Smooth muscle cell (in vitro differentiated cells): Measurements from ENCODE around the gene USP50. TPM values are rescaled to one million over a fixed set of nuclear protein-coding genes. Genes with fewer than 3 reads are reported as not detected.

ENCODE experiments used
- DNase-seq: peaks from one replicate; lab custom pipeline; 2025; ENCODE audit not compliant: unreplicated experiment; lab: John Stamatoyannopoulos, UW
- H2AFZ ChIP-seq: fragments of 200-600 bp; sonication (generic); 2 replicates; pipeline ENCODE4 v1.6.0; 2016; ENCODE audit warnings: antibody characterized with exemption, low read depth, mild to moderate bottlenecking
- H3F3A ChIP-seq: fragments of 200-600 bp; sonication (generic); 2 replicates; pipeline ENCODE4 v1.6.0; 2017; ENCODE audit warnings: antibody characterized with exemption, low read depth
- H3K27ac ChIP-seq: fragments of 200-600 bp; sonication (generic); 2 replicates; pipeline ENCODE4 v1.5.1; 2016; ENCODE audit warnings: low read depth, mild to moderate bottlenecking
- H3K27me3 ChIP-seq: fragments of 200-600 bp; sonication (generic); 2 replicates; pipeline ENCODE4 v1.6.1; 2016; ENCODE audit warnings: low read depth, mild to moderate bottlenecking
- H3K36me3 ChIP-seq: fragments of 200-600 bp; sonication (generic); 2 replicates; pipeline ENCODE4 v1.5.1; 2016; ENCODE audit warnings: low read depth
- H3K4me1 ChIP-seq: fragments of 200-600 bp; sonication (generic); 2 replicates; pipeline ENCODE4 v1.5.1; 2016; ENCODE audit warnings: low read depth
- H3K4me2 ChIP-seq: fragments of 200-600 bp; sonication (generic); 2 replicates; pipeline ENCODE4 v1.6.0; 2016; ENCODE audit warnings: mild to moderate bottlenecking
- H3K4me3 ChIP-seq: fragments of 200-600 bp; sonication (generic); 2 replicates; pipeline ENCODE4 v1.5.1; 2016; ENCODE audit warnings: mild to moderate bottlenecking
- H3K79me2 ChIP-seq: fragments of 200-600 bp; sonication (generic); 2 replicates; pipeline ENCODE4 v1.6.0; 2016; ENCODE audit warnings: low read depth, mild to moderate bottlenecking
- H3K9ac ChIP-seq: fragments of 200-600 bp; sonication (generic); 2 replicates; pipeline ENCODE4 v1.6.0; 2016; ENCODE audit warnings: low read depth
- H3K9me3 ChIP-seq: fragments of 200-600 bp; sonication (generic); replicated peaks from 2 replicates; pipeline ENCODE4 v1.5.1; 2016; ENCODE audit warnings: low read depth
- H4K20me1 ChIP-seq: fragments of 200-600 bp; sonication (generic); 2 replicates; pipeline ENCODE4 v1.6.0; 2016; ENCODE audit warnings: low read depth
- CTCF ChIP-seq: fragments of 200-600 bp; sonication (generic); IDR thresholded peaks from 2 replicates; pipeline ENCODE4 v1.5.1; 2017; ENCODE audit warnings: borderline replicate concordance, mild to moderate bottlenecking, antibody characterized with exemption; ENCODE audit not compliant: insufficient read depth, poor library complexity, severe bottlenecking
- WGBS: methylation state at CpG from one replicate; pipeline ENCODE4 v1.1.7; 2016; ENCODE audit warnings: low lambda C conversion rate; 5-methylcytosine and 5-hydroxymethylcytosine counted together
- polyA plus RNA-seq: library from polyadenylated mRNA; unstranded; fragments of >200 nt; fragmentation: Nextera tagmentation; extraction: Ambion mirVana; gene quantifications from 2 replicates; pipeline ENCODE4 v1.2.1, GENCODE V29; 2016
- total RNA-seq: library from RNA; depleted of rRNA; stranded (reverse); fragments of >200 nt; gene quantifications from 2 replicates; pipeline ENCODE4 v1.2.3, GENCODE V29; 2014

The USP50 gene
- total RNA-seq (not detected in 2 replicates), polyA plus RNA-seq (not detected in 2 replicates)

- H3F3A ChIP-seq: no peaks in the 10 kb centered on the region
- 92% methylated on average over 5 of the region's 5 CpGs for WGBS
- no peak within 1 kb of the TSS for H3K4me2 ChIP-seq
- H3K9me3 ChIP-seq: no peaks in the 10 kb centered on the region
- H3K79me2 ChIP-seq: no peaks in the 10 kb centered on the region
- no peaks in the 10 kb centered on the region for H3K4me1 ChIP-seq
- H4K20me1 ChIP-seq: no peaks in the 10 kb centered on the region
- no peak within 1 kb of the TSS for H3K9ac ChIP-seq
- H2AFZ ChIP-seq: no peak within 1 kb of the TSS
- H3K4me3 ChIP-seq: no peak within 1 kb of the TSS
- no peaks in the 10 kb centered on the region for H3K36me3 ChIP-seq
- no peaks in the 10 kb centered on the region for H3K27me3 ChIP-seq
- no peak within 1 kb of the TSS for H3K27ac ChIP-seq
- no peak for DNase-seq
- no peak for TF ChIP-seq CTCF
These were observed at the start of gene USP50 for GRCh38 chr15:50546566-50546965. Gene USP50, minus strand, starts transcription at chr15:50546666. Its CDS starts 141 bp downstream, at chr15:50546525.

- H3K36me3 ChIP-seq: peaks cover 24% of the 10 kb centered on the region
- H4K20me1 ChIP-seq: no peaks in the 10 kb centered on the region
- H3K79me2 ChIP-seq: no peaks in the 10 kb centered on the region
- no peak overlapping the region for H3K4me2 ChIP-seq
- no peaks in the 10 kb centered on the region for H3K4me1 ChIP-seq
- no peak overlapping the region for H3K27ac ChIP-seq
- no peak for DNase-seq
- H3K27me3 ChIP-seq: no peaks in the 10 kb centered on the region
- H3K4me3 ChIP-seq: no peak overlapping the region
- TF ChIP-seq CTCF: no peak
- WGBS: 98% methylated on average over 2 of the region's 2 CpGs
- H2AFZ ChIP-seq: no peak overlapping the region
- no peak overlapping the region for H3K9ac ChIP-seq
- H3F3A ChIP-seq: no peaks in the 10 kb centered on the region
- H3K9me3 ChIP-seq: no peaks in the 10 kb centered on the region
These were observed 47.8 kb upstream of the USP50 start for GRCh38 chr15:50594311-50594710.

- DNase-seq: no peak
- Histone ChIP-seq H3F3A (no peaks in the 10 kb centered on the region), H3K79me2 (no peaks in the 10 kb centered on the region), H3K9ac (no peak overlapping the region), H3K27me3 (no peaks in the 10 kb centered on the region), H3K27ac (no peak overlapping the region), H3K4me2 (no peak overlapping the region), H3K4me3 (no peak overlapping the region), H2AFZ (no peak overlapping the region), H4K20me1 (no peaks in the 10 kb centered on the region), H3K9me3 (no peaks in the 10 kb centered on the region), H3K36me3 (peaks cover 28% of the 10 kb centered on the region), H3K4me1 (no peaks in the 10 kb centered on the region)
- TF ChIP-seq CTCF: no peak
- WGBS: 87% methylated on average over 3 of the region's 3 CpGs
These were observed 47.3 kb upstream of the USP50 start for GRCh38 chr15:50593761-50594160.

GRCh38 chr15:50590288-50590687 lies 43.8 kb upstream of the USP50 start:
- Histone ChIP-seq H3K27ac (no peak overlapping the region), H3K36me3 (peaks cover 42% of the 10 kb centered on the region), H3F3A (no peaks in the 10 kb centered on the region), H4K20me1 (no peaks in the 10 kb centered on the region), H3K79me2 (no peaks in the 10 kb centered on the region), H3K9ac (no peak overlapping the region), H3K4me2 (no peak overlapping the region), H2AFZ (no peak overlapping the region), H3K4me3 (no peak overlapping the region), H3K27me3 (no peaks in the 10 kb centered on the region), H3K9me3 (no peaks in the 10 kb centered on the region), H3K4me1 (no peaks in the 10 kb centered on the region)
- no peak for DNase-seq
- no peak for TF ChIP-seq CTCF
- WGBS: 97% methylated on average over 1 of the region's 1 CpG
